HepG2 (cell line): ENCODE measurements around the gene SLC13A2. TPM values are rescaled to one million over a fixed set of nuclear protein-coding genes. Genes with fewer than 3 reads are reported as not detected.

Experiments used
- ATAC-seq: fragments of 200-7000 bp; cut with Tn5 transposase; 3 replicates; pipeline ENCODE4 v1.9.1; 2020; ENCODE audit warnings: mild to moderate bottlenecking, moderate library complexity
- BruUV-seq: library from RNA; stranded (reverse); fragments of 400-500 nt; replicated peaks from 2 replicates; lab custom pipeline; 2021; lab: Mats Ljungman, UMichigan
- CTCF ChIA-PET: fragments of 300-600 bp; formaldehyde crosslinking; extraction: SDS; loops from one replicate; lab custom pipeline; 2021; ENCODE audit warnings: low total read pairs, inconsistent platforms, low intra/inter-chr PET ratio; lab: Yijun Ruan, JAX
- POLR2A ChIA-PET: fragments of 350-600 bp; sonication (Branson Sonifier 250); formaldehyde crosslinking; loops from one replicate; lab custom pipeline; 2020; ENCODE audit warnings: antibody characterized with exemption, inconsistent platforms; lab: Yijun Ruan, JAX
- DNase-seq: peaks from one replicate; pipeline ENCODE4 v3.0.0-alpha.2; 2015; ENCODE audit warnings: low spot score
- FAIRE-seq: peaks from 3 replicates; lab custom pipeline; 2011; peaks lifted over from hg19 to GRCh38; lab: Jason Lieb, UNC
- H2AFZ ChIP-seq: one replicate; pipeline ENCODE4 v1.6.1; 2011; ENCODE audit warnings: low read length, inconsistent platforms
- H3K27ac ChIP-seq: fragments of 300-600 bp; 3 replicates; pipeline ENCODE4 v1.8.0; 2011; ENCODE audit warnings: mixed run types, mild to moderate bottlenecking, mixed read lengths, low read length, inconsistent platforms; ENCODE audit not compliant: insufficient read depth; ENCODE audit errors: extremely low read length
- H3K27me3 ChIP-seq, 2 experiments: fragments of 200-600 bp in 1 of 2; 2 replicates in 1 of 2; 3 replicates in 1 of 2; pipeline versions ENCODE4 v1.6.0 to v1.8.0; 2011; ENCODE audit warnings: low read length in 2 of 2, mild to moderate bottlenecking in 2 of 2, moderate library complexity in 2 of 2, inconsistent platforms in 1 of 2; ENCODE audit not compliant: insufficient read depth in 2 of 2, control insufficient read depth in 1 of 2
- H3K36me3 ChIP-seq, 2 experiments: fragments of 200-600 bp in 1 of 2; replicated peaks in 1 of 2; 2 replicates in 1 of 2; 3 replicates in 1 of 2; pipeline versions ENCODE4 v1.5.1 to v1.8.0; 2011; ENCODE audit warnings: low read length in 2 of 2, inconsistent platforms in 1 of 2; ENCODE audit not compliant: insufficient read depth in 2 of 2, control insufficient read depth in 1 of 2
- H3K4me1 ChIP-seq: 2 replicates; pipeline ENCODE4 v1.5.1; 2012; ENCODE audit warnings: low read length, inconsistent platforms; ENCODE audit not compliant: insufficient read depth
- H3K4me2 ChIP-seq: 2 replicates; pipeline ENCODE4 v1.6.0; 2011; ENCODE audit warnings: low read depth, low read length, inconsistent platforms
- H3K4me3 ChIP-seq, 3 experiments: fragments of 200-600 bp in 1 of 3; sonication (generic), shearing (Covaris generic) in 1 of 3; replicated peaks in 1 of 3; 2 replicates each; pipeline ENCODE4 v1.5.1; 2011 to 2016; ENCODE audit warnings: low read length in 3 of 3, inconsistent platforms in 2 of 3, low read depth in 2 of 3, mild to moderate bottlenecking in 2 of 3, control low read depth in 1 of 3, mixed read lengths in 1 of 3; ENCODE audit not compliant: insufficient read depth in 1 of 3
- H3K79me2 ChIP-seq: one replicate; pipeline ENCODE4 v1.6.1; 2011; ENCODE audit warnings: low read length, inconsistent platforms; ENCODE audit not compliant: insufficient read depth
- H3K9ac ChIP-seq: 2 replicates; pipeline ENCODE4 v1.6.0; 2011; ENCODE audit warnings: mild to moderate bottlenecking, low read depth, low read length, inconsistent platforms; ENCODE audit not compliant: insufficient read depth
- H3K9me3 ChIP-seq: 2 replicates; pipeline ENCODE4 v1.5.1; 2012; ENCODE audit warnings: mild to moderate bottlenecking, low read length
- H4K20me1 ChIP-seq: 2 replicates; pipeline ENCODE4 v1.6.0; 2011; ENCODE audit warnings: inconsistent platforms, mild to moderate bottlenecking, low read length, moderate library complexity; ENCODE audit not compliant: insufficient read depth
- TEAD3 ChIP-seq: optimal IDR thresholded peaks from 2 replicates; pipeline ENCODE3; 2016; ENCODE audit warnings: borderline replicate concordance
- ZBTB10 ChIP-seq: sonication (generic); formaldehyde crosslinking; IDR thresholded peaks from 2 replicates; pipeline ENCODE4 v1.4.0; 2020; ENCODE audit warnings: missing genetic modification reagents, borderline replicate concordance
- ZMYM4 ChIP-seq: sonication (generic); formaldehyde crosslinking; IDR thresholded peaks from 2 replicates; pipeline ENCODE4 v1.8.1; 2023; ENCODE audit warnings: mild to moderate bottlenecking, missing genetic modification reagents
- ZNF225 ChIP-seq: sonication (generic); formaldehyde crosslinking; IDR thresholded peaks from 2 replicates; pipeline ENCODE4 v1.4.0; 2020; ENCODE audit warnings: mild to moderate bottlenecking, missing genetic modification reagents
- WGBS: methylation state at CpG from one replicate; pipeline ENCODE4 v1.1.6; 2017; ENCODE audit warnings: low lambda C conversion rate; 5-methylcytosine and 5-hydroxymethylcytosine counted together
- in situ Hi-C: cut with HindIII; loops from 2 replicates; pipeline ENCODE4 v1.10.0; 2017; ENCODE audit warnings: low pct_unique_long_range_greater_than_20kb; ENCODE audit not compliant: extremely low pct_ligation_motif_present
- intact Hi-C: fragments of 100-400 bp; cut with micrococcal nuclease; formaldehyde crosslinking; loops from one replicate; pipeline ENCODE4 v1.10.0; 2022; ENCODE audit not compliant: unreplicated experiment
- polyA plus RNA-seq, 8 experiments: library from polyadenylated mRNA; depleted of rRNA in 3 of 8; stranded (reverse) in 7 of 8; unstranded in 1 of 8; fragments of >200 nt; fragmentation: Illumina TruSeq in 4 of 8; extraction: Trizol in 4 of 8; gene quantifications; 2 replicates each; pipeline versions ENCODE4 v1.2.1 to v1.2.3, GENCODE V29; 2011 to 2016; ENCODE audit warnings: low read depth in 4 of 8, missing spikeins in 1 of 8, mixed read lengths in 1 of 8; ENCODE audit not compliant: insufficient read depth in 1 of 8
- total RNA-seq, 5 experiments: library from RNA; depleted of rRNA; stranded (reverse); fragments of >200 nt; fragmentation: Illumina TruSeq; extraction: Trizol; gene quantifications; 2 replicates each; pipeline ENCODE4 v1.2.3, GENCODE V29; 2016; ENCODE audit warnings: low read depth in 1 of 5
- TF ChIP-seq, protein P1 (sequence below): sonication (generic); formaldehyde crosslinking; IDR thresholded peaks from 2 replicates; pipeline ENCODE4 v1.5.0; 2020; ENCODE audit warnings: mild to moderate bottlenecking, missing genetic modification reagents, moderate library complexity

Gene SLC13A2
- total and polyA plus RNA-seq, 2 of the 13 experiments (the other 11 are each of a cell fraction or from before 2014, with no cell fraction given), result 0.07 TPM; not detected in 1

DNA sequence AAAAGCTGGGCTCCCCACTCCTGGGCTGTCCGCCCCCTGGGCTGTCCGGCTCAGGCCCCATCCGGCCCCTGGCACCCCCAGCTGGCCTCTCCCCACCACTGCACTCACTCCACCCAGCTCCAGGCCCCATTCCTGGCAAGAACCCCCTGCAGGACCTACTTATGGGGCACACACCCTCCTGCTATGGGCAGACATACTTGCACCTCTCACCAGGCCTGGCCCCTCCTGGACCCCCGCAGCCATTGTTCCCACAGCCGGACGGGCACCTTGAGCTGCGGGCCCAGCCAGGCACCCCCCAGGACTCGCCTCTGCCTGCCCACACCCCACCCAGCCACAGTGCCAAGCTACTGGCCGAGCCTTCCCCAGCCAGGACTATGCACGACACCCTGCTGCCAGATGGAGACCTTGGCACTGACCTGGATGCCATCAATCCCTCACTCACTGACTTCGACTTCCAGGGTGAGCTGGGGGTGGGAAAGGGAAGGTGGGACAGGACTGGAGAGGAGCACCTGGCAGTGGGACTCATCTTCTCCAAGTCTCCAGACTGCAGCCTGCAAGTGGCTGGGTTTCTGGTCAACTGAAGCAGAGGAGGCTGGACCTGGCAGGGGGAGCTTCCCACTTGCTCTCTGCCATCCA is 61.4 kb downstream of the SLC13A2 start:
- no TSS peak for BruUV-seq
- Histone ChIP-seq H3K9me3 (no peaks in the 10 kb centered on the region), H4K20me1 (no peaks in the 10 kb centered on the region)
- TF ChIP-seq, protein P1, sequence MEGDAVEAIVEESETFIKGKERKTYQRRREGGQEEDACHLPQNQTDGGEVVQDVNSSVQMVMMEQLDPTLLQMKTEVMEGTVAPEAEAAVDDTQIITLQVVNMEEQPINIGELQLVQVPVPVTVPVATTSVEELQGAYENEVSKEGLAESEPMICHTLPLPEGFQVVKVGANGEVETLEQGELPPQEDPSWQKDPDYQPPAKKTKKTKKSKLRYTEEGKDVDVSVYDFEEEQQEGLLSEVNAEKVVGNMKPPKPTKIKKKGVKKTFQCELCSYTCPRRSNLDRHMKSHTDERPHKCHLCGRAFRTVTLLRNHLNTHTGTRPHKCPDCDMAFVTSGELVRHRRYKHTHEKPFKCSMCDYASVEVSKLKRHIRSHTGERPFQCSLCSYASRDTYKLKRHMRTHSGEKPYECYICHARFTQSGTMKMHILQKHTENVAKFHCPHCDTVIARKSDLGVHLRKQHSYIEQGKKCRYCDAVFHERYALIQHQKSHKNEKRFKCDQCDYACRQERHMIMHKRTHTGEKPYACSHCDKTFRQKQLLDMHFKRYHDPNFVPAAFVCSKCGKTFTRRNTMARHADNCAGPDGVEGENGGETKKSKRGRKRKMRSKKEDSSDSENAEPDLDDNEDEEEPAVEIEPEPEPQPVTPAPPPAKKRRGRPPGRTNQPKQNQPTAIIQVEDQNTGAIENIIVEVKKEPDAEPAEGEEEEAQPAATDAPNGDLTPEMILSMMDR, result 0 out of 2 replicates have a peak, but pooled peaks have one; percentile 8
- no peak for TF ChIP-seq ZBTB10 (CRISPR knock-in tag)
- no peak for TF ChIP-seq ZMYM4
- TF ChIP-seq ZNF225 (CRISPR knock-in tag), result no peak
- TF ChIP-seq TEAD3 (CRISPR knock-in tag), result no peak
- TF ChIP-seq, all 625 proteins: peak for 1
- no peak overlapping the region for H2AFZ ChIP-seq
- no peak for DNase-seq
- H3K4me3 ChIP-seq, result no peak overlapping the region
- H3K4me2 ChIP-seq, result no peak overlapping the region
- ChIA-PET POLR2A (interaction anchor here (0.5 kb wide), 1 partner anchor 1146 kb away, joined by 3 read pairs; no protein-coding TSS in a partner anchor), CTCF (no interaction called here)
- H3K79me2 ChIP-seq, result no peaks in the 10 kb centered on the region
- no peak for FAIRE-seq
- H3K9ac ChIP-seq, result no peak overlapping the region
- peak; percentile 37; the same call in 2 of the 3 replicates for ATAC-seq
- H3K36me3 ChIP-seq, result no peaks in the 10 kb centered on the region
- H3K27me3 ChIP-seq, result peaks cover 8 to 43% of the 10 kb centered on the region in 2 experiments; a peak in 4 of 5 replicates
- WGBS, result 55% methylated on average over 4 of the region's 11 CpGs
- in situ Hi-C loops (loop anchor here (5.0 kb wide), 1 partner anchor 38 kb away; no protein-coding TSS in a partner anchor), intact Hi-C loops (no loop called here)
- H3K4me1 ChIP-seq, result peaks cover 6% of the 10 kb centered on the region
- H3K27ac ChIP-seq, result no peak overlapping the region
